SK-N-SH treated with all-trans-retinoic acid at 6 μM for 48 hours (cell line): ENCODE results near the gene MSMO1.

Source experiments
- ATAC-seq: fragments of 200-7000 bp; cut with Tn5 transposase; 3 replicates; pipeline ENCODE4 v1.9.1; 2020; ENCODE audit warnings: mild to moderate bottlenecking, moderate library complexity
- BACH2 ChIP-seq: fragments of 250-450 bp; sonication (Bioruptor Pico); IDR thresholded peaks from 2 replicates; pipeline ENCODE4 v1.9.0; 2021; ENCODE audit warnings: mild to moderate bottlenecking, borderline replicate concordance
- CREB5 ChIP-seq: fragments of 250-450 bp; sonication (Bioruptor Pico); IDR thresholded peaks from 2 replicates; pipeline ENCODE4 v1.5.1; 2020; ENCODE audit warnings: low read depth, mild to moderate bottlenecking, moderate library complexity
- CSRNP3 ChIP-seq: fragments of 250-450 bp; sonication (Bioruptor Pico); IDR thresholded peaks from 2 replicates; pipeline ENCODE4 v1.5.1; 2021; ENCODE audit warnings: mild to moderate bottlenecking, moderate library complexity
- ESRRG ChIP-seq: fragments of 250-450 bp; sonication (Bioruptor Pico); IDR thresholded peaks from 2 replicates; pipeline ENCODE4 v1.6.1; 2021; ENCODE audit warnings: mild to moderate bottlenecking
- ISL1 ChIP-seq: fragments of 250-450 bp; sonication (Bioruptor Pico); IDR thresholded peaks from 2 replicates; pipeline ENCODE4 v2.1.2; 2022; ENCODE audit warnings: mild to moderate bottlenecking, moderate library complexity
- OSR1 ChIP-seq: fragments of 250-450 bp; sonication (Bioruptor Pico); IDR thresholded peaks from 2 replicates; pipeline ENCODE4 v1.8.0; 2022; ENCODE audit warnings: moderate library complexity, mild to moderate bottlenecking, inconsistent platforms
- PATZ1 ChIP-seq: fragments of 250-450 bp; sonication (Bioruptor Pico); IDR thresholded peaks from 2 replicates; pipeline ENCODE4 v1.8.0; 2020; ENCODE audit warnings: mild to moderate bottlenecking, moderate library complexity, borderline replicate concordance
- PPARA ChIP-seq: fragments of 250-450 bp; sonication (Bioruptor Pico); IDR thresholded peaks from 2 replicates; pipeline ENCODE4 v1.5.0; 2020; ENCODE audit warnings: mild to moderate bottlenecking, borderline replicate concordance
- TCF4 ChIP-seq: fragments of 250-450 bp; sonication (Bioruptor Pico); IDR thresholded peaks from 2 replicates; pipeline ENCODE4 v1.8.0; 2021; ENCODE audit warnings: mild to moderate bottlenecking, moderate library complexity, borderline replicate concordance
- TSHZ2 ChIP-seq: fragments of 250-450 bp; sonication (Bioruptor Pico); IDR thresholded peaks from 2 replicates; pipeline ENCODE4 v1.5.0; 2020; ENCODE audit warnings: mild to moderate bottlenecking, moderate library complexity
- ZC3H10 ChIP-seq: fragments of 250-450 bp; sonication (Bioruptor Pico); IDR thresholded peaks from 2 replicates; pipeline ENCODE4 v1.5.1; 2021; ENCODE audit warnings: mild to moderate bottlenecking, moderate library complexity
- ZFP30 ChIP-seq: fragments of 450-650 bp; formaldehyde crosslinking; IDR thresholded peaks from 2 replicates; pipeline ENCODE4 v1.5.0; 2022; ENCODE audit warnings: mild to moderate bottlenecking, moderate library complexity
- ZNF70 ChIP-seq: fragments of 450-650 bp; formaldehyde crosslinking; IDR thresholded peaks from 2 replicates; pipeline ENCODE4 v1.5.0; 2020; ENCODE audit warnings: mild to moderate bottlenecking, moderate library complexity
- ZNF8 ChIP-seq: fragments of 450-650 bp; formaldehyde crosslinking; IDR thresholded peaks from 2 replicates; pipeline ENCODE4 v1.5.0; 2020; ENCODE audit warnings: mild to moderate bottlenecking, moderate library complexity

Gene MSMO1

GRCh38 chr4:165367040-165367439 is 39.6 kb downstream of the MSMO1 start:
- TF ChIP-seq PATZ1 (CRISPR knock-in tag) = no peak
- TF ChIP-seq CSRNP3 (CRISPR knock-in tag) = no peak
- TF ChIP-seq ZNF70 (CRISPR knock-in tag) = no peak
- no peak for ATAC-seq

GRCh38 chr4:165368114-165368513 is 40.6 kb downstream of the MSMO1 start:
- ATAC-seq = no peak
- TF ChIP-seq CSRNP3 (CRISPR knock-in tag) (no peak), ZNF8 (no peak), PPARA (CRISPR knock-in tag) (no peak), ZFP30 (CRISPR knock-in tag) (no peak), ZC3H10 (no peak), TSHZ2 (CRISPR knock-in tag) (no peak), ISL1 (CRISPR knock-in tag) (no peak)
- TF ChIP-seq, all 23 proteins: peak for 0

GRCh38 chr4:165368567-165368966 is 41.1 kb downstream of the MSMO1 start:
- no peak for ATAC-seq
- TF ChIP-seq BACH2 (no peak), TSHZ2 (CRISPR knock-in tag) (no peak), CSRNP3 (CRISPR knock-in tag) (no peak), OSR1 (CRISPR knock-in tag) (no peak), CREB5 (CRISPR knock-in tag) (no peak), PATZ1 (CRISPR knock-in tag) (no peak), TCF4 (CRISPR knock-in tag) (no peak), ESRRG (CRISPR knock-in tag) (no peak), PPARA (CRISPR knock-in tag) (no peak), ZFP30 (CRISPR knock-in tag) (no peak), ISL1 (CRISPR knock-in tag) (no peak), ZC3H10 (no peak)
